Measurements from ENCODE around the gene NELFCD.
"Not testable (repeated sequence)": the region's sequence is repeated elsewhere in the genome, so short reads cannot be mapped to it uniquely, and the experiment has no call there.

NELFCD gene, protein sequence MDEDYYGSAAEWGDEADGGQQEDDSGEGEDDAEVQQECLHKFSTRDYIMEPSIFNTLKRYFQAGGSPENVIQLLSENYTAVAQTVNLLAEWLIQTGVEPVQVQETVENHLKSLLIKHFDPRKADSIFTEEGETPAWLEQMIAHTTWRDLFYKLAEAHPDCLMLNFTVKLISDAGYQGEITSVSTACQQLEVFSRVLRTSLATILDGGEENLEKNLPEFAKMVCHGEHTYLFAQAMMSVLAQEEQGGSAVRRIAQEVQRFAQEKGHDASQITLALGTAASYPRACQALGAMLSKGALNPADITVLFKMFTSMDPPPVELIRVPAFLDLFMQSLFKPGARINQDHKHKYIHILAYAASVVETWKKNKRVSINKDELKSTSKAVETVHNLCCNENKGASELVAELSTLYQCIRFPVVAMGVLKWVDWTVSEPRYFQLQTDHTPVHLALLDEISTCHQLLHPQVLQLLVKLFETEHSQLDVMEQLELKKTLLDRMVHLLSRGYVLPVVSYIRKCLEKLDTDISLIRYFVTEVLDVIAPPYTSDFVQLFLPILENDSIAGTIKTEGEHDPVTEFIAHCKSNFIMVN

DNA sequence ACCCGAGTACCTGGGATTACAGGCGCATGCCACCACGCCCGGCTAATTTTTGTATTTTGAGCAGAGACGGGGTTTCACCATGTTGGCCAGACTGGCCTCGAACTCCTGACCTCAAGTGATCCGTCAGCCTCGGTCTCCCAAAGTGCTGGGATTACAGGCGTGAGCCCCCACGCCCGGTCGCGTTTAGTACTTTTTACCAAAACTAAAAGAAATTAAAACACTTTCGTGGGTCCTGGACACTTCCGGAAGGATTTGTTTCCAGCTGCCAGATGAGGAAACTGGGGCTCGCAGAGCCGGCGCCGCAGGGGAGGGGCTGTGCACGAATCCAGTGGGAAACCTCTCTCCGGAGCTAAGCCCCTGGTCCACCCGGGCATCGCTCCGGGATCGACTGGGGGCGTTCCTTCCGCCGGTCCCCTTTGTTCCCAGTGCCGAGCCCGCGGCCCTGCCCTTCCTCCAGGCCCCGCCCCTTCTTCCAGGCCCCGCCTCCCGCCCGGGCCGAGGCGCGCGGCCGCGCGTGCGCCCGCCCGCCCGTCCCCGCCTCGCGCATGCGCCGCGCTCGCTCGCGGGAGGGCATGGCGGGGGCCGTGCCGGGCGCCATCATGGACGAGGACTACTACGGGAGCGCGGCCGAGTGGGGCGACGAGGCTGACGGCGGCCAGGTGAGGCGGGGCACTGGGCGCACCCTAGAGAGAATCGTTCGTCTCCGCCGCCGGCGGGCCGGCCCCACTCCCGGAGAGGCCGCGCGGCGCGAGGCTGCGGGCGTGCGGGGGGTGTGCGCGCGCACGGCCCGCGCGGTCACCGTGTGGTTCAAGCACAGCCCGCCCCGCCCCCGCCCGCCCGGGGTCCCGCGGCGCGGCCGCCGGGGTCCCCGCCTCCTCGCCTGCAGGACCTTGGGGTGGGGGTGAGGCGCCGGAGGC, at the start of gene NELFCD:
TSS of gene NELFCD (plus strand) at position 546 of the 917 bp plus-strand sequence. CDS start at position 600, 54 bp downstream.
- peak; percentile 96 for DNase-seq (ENCODE audit: extremely low spot score, insufficient read length, low read depth)
- FAIRE-seq = peak; percentile 41

- FAIRE-seq (no peak), DNase-seq (ENCODE audit: extremely low spot score, insufficient read length, low read depth) (no peak)
These were observed 48.9 kb upstream of the NELFCD start for GRCh38 chr20:58932170-58932569.

- no peak for FAIRE-seq
- DNase-seq (ENCODE audit: extremely low spot score, insufficient read length, low read depth) = no peak
These were observed 43.0 kb upstream of the NELFCD start for GRCh38 chr20:58938078-58938477.

DNA sequence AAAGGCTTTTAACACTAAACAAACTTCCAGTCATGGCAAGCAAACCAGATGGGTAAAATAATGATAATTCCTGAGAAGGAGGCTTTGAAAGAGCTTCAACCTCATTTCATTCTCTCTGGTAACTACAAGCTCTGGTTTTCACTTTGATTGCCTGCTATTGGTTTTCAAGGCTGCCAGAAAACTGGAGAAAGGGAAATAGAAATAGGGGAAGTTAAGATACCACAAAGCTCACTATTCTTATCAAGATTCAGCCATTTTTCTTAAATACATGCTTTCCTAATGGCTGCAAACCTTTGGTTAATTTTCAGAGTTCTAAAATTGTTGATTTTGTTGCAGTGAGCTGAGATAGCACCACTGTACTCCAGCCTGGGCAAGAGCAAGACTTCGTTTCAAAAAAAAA, 42.5 kb upstream of the NELFCD start:
- FAIRE-seq (peak; percentile 31), DNase-seq (ENCODE audit: extremely low spot score, insufficient read length, low read depth) (no peak)

GRCh38 chr20:58941471-58941870, 39.6 kb upstream of the NELFCD start:
- DNase-seq (ENCODE audit: extremely low spot score, insufficient read length, low read depth) (no peak), FAIRE-seq (no peak)

- DNase-seq (ENCODE audit: extremely low spot score, insufficient read length, low read depth) (no peak), FAIRE-seq (no peak)
These were observed 38.5 kb upstream of the NELFCD start for GRCh38 chr20:58942549-58942948.

DNA sequence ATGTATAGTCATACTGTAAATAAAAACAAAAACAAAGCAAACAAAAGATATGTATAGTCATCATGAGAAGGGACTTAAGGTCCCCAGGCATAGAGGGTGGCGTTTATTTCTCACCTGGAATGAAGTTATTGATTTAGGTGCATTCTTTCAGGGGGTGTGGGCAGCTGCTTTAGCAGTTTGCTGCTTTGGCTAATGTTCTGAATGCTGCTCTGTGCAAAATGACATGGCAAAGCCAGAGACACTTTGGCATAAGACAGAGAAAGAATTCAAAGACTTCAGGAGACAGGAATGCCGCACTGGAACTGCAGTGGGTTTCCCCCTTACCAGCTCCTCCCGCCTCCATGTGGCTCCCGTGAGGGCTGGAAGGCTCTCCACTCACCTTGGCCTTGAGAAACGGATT, 36.4 kb upstream of the NELFCD start:
- DNase-seq (ENCODE audit: extremely low spot score, insufficient read length, low read depth) (no peak), FAIRE-seq (no peak)

DNA sequence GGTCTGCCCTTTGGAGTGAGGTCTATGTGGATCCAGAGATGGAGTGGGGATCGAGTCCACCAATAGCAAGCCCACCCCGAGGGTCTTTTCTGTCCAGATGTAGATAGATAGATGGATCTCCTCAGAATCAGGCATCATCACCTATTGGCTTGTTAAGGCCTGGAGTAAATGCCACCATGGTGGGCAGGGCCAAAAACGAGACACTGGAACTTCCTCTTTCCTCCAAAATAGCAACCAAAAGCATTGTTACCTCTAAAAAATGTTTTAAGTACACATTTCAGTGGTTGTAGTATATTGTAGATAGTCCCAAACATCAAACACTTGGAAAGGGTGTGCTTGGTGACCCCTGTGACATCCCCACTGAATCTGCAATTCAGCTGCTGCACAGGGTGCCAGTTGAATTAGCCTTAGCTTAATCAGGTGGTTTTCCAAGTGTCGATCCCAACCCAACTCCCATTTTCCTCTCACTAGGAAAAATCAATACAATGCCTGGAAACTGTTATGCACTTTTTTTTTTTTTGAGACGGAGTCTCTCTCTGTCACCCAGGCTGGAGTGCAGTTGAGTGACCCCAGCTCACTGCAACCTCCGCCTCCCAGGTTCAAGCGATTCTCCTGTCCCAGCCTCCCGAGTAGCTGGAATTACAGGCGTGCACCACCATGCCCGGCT, 35.0 kb upstream of the NELFCD start:
- DNase-seq (ENCODE audit: extremely low spot score, insufficient read length, low read depth) (no peak), FAIRE-seq (no peak)

DNA sequence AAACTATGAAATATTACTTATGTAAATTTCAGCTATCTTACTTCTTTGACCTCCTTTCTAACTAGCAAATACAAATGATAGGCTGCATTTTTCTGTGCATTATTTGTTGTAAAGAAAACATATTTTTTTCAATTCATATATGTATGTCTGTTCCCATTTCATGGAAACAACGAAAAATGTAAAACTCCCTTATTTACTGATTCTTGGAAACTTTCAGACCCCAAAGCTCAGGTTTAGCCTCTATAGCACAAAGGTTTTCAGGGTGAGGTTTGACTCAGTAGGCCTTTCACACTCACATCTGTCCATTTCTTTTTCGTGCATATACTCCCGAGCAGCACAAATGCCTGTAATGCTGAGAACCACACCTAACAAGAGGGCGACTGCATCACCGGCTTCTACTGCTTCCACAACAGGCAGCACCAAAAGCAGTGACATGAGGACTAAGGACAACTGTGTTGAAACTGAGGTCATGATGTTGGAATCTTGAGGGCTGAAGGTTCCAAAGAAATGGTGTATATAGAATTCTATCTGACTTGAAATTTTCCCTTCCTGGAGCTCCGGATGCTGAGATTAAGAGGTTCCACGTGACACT, 33.2 kb upstream of the NELFCD start:
- not testable (repeated sequence) for DNase-seq (ENCODE audit: extremely low spot score, insufficient read length, low read depth); FAIRE-seq

GRCh38 chr20:58950603-58951002, 30.5 kb upstream of the NELFCD start:
- FAIRE-seq = no peak
- DNase-seq (ENCODE audit: extremely low spot score, insufficient read length, low read depth) = no peak

DNA sequence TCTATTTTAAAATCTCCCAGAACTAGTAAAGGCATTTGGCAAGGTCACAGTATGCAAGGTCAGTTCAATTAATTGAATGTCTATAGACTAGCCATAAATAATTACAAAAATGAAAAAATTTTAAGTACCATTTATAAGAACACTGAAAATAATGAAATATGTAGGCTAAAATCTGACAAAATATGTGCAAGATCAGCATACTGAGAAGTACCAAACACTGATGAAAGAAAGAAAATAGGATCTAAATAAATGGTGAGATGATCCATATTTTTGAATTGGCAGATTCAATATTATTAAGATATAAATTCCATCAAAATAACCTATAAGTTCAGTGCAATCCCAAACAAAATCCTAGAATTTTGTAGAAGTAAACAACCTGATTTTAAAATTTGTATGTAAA, 28.0 kb upstream of the NELFCD start:
- DNase-seq (ENCODE audit: extremely low spot score, insufficient read length, low read depth) (no peak), FAIRE-seq (no peak)

GRCh38 chr20:58956078-58956477, 25.0 kb upstream of the NELFCD start:
- FAIRE-seq (no peak), DNase-seq (ENCODE audit: extremely low spot score, insufficient read length, low read depth) (no peak)

DNA sequence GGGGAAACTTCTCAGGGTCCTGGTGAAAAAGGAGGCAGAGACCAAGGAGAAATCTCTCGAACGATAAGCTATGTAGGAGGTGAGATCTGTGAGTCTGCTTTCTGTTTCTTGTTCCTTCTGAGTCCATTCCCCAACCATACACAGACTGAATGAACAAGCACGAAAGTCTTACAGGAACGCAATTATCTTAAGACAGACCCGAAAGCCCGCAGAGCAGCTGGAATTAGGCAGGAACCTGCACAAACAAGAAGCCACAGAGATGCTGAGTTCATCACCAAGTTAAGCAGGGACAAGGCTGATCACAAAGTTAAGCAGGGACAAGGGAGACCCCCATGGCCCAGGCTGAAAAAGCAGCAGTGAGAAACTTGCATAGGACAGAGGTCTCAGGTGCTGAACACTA, 21.4 kb upstream of the NELFCD start:
- DNase-seq (ENCODE audit: extremely low spot score, insufficient read length, low read depth) (no peak), FAIRE-seq (no peak)

- FAIRE-seq (no peak), DNase-seq (ENCODE audit: extremely low spot score, insufficient read length, low read depth) (no peak)
These were observed 17.9 kb upstream of the NELFCD start for GRCh38 chr20:58963060-58963584.

- not testable (repeated sequence) for DNase-seq (ENCODE audit: extremely low spot score, insufficient read length, low read depth); FAIRE-seq
These were observed 17.1 kb upstream of the NELFCD start for GRCh38 chr20:58963922-58964321.

DNA sequence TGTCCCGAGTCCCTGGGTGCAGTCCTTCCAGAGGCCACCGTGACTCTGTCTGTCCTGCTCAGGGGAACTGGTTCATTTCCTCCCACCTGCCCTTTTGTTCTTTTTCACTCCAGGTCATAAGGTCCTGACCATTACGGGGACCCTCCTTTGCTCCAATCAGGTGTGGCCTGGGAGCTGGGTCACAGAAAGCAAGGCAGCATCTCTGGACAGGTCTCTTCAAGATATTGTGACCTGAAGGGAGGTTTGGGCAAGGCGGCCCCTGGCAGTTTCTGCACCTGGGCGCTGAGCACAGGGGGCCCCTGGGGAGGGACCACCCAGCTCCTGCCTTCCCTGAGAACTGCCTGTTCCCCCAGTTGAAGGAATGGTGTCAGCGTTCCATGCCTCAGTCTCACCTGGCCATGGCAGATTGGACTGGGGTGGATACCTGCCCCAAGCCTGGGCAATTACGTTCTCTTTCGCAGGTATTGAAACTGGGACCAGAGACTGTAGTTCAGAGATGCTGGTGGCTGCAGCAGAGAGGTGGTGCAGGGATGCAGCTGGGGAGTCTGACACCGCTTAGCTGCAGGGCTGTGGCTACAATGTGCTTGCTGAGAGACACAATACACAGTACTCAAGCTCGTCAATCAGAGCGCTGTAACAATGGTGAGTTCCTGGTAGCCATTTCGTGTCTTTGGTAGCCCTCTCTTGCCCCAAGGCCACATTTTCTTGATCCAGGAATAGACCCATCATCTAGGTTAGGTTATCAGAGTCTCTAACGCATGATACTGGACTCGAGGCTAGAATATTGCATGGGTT, 15.6 kb upstream of the NELFCD start:
- no peak for FAIRE-seq
- DNase-seq (ENCODE audit: extremely low spot score, insufficient read length, low read depth) = no peak

- no peak for FAIRE-seq
These were observed 13.2 kb upstream of the NELFCD start for GRCh38 chr20:58967652-58968429.

GRCh38 chr20:58969439-58969838, 11.6 kb upstream of the NELFCD start:
- FAIRE-seq (no peak), DNase-seq (ENCODE audit: extremely low spot score, insufficient read length, low read depth) (no peak)

More at GRCh38 chr20:58967652-58968429, 13.2 kb upstream of the NELFCD start:
- no peak for DNase-seq (ENCODE audit: extremely low spot score, insufficient read length, low read depth)
